Tongue (tissue), 3 donors: Measurements from ENCODE around the gene NETO1. TPM values are rescaled to one million over a fixed set of nuclear protein-coding genes. Genes with fewer than 3 reads are reported as not detected.

Source experiments
- DNase-seq: peaks from one replicate; pipeline ENCODE4 v3.0.0-alpha.2; 2015
- small RNA-seq: library from RNA; depleted of rRNA; stranded (forward); fragments of <200 nt; gene quantifications from one replicate; pipeline ENCODE3, GENCODE V24; 2014; ENCODE audit warnings: low replicate concordance
- total RNA-seq: library from RNA; depleted of rRNA; stranded (reverse); fragments of >200 nt; gene quantifications from one replicate; pipeline ENCODE4 v1.2.3, GENCODE V29; 2014

Gene NETO1
- total RNA-seq, 1 donor from 2014 or later = not detected

DNA sequence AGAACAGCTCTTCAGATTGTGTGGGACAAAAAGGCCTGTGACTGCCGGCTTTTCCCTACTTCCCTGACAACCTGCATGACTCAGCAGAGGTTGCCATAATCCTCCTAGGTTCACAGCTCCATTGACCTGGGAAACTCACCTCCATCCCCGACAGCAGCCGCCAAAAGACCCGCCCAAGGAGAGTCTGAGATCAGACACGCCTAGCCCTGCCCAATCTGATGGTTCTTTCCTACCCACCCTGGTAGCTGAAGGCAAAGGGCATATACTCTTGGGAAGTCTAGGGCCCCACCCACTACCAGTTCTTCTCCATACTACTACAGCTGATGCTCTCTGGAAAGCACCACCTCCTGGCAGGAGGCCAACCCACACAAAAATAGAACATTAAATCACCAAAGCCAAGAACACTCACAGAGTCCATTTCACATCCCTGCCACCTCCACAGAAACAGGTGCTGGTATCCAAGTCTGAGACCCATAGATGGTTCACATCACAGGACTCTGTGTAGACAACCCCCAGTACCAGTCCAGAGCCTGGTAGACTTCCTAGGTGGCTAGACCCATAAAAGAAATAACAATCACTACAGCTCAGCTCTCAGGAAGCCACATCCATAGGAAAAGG lies 140.6 kb downstream of the NETO1 start:
- peak; percentile 77 for DNase-seq

GRCh38 chr18:72726201-72726600 lies 141.6 kb downstream of the NETO1 start:
- DNase-seq = no peak

GRCh38 chr18:72721330-72721729 lies 146.5 kb downstream of the NETO1 start:
- no peak for DNase-seq

- DNase-seq = peak; percentile 29
Measured at GRCh38 chr18:72720116-72720515, 147.7 kb downstream of the NETO1 start.

DNA sequence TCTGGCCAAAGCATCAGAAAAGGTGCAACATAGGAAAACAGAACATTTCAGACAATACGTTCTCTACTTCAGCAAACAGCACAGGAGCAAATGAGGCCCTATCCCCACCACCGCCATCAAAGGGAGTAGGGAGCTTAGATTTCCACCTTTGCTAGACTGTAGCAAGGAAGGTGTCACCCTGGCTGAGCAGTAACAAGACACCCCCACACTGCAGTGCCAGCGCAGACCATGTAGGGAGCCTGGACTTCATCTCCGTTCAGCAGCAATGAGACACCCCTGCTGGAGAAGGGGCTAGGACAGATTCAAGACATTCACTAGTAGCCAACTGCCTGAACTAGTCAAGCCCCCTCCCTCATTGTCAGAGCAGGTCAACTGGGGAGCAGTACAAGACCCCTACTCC lies 163.6 kb downstream of the NETO1 start:
- DNase-seq = no peak

DNA sequence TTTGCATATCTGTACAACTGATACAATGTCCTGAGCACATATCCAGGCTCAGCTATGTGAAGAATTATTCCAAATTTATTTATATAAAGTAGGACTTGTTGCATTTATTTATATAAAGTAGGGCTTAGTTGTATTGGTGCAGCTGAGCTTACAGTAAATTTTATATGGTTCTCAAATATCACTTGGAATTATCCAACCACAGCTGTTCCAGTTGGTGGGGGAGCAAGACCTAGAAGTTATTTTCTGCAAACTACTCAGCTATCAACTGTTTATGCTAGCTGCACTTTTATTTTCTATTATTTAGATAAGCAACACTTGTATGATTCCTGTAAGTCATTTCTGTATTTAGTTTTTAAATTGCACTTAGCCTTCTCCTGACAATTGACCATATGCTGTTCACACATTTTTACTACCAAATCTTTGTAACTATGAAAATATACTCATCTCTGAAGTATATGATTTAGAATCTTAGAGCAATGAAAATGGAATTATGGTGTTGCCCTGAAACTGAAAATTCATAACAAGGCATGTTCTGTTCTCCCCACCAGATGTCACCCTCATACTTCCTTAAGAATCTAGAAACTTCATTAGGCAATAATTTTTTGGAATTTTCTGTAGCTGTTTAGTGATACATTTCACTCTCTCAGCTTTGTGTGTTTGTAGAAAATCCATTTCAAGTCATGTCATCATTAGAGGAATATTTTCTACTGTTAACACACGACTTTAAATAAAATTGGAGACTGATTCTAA lies 166.7 kb downstream of the NETO1 start:
- peak; percentile 65 for DNase-seq

DNA sequence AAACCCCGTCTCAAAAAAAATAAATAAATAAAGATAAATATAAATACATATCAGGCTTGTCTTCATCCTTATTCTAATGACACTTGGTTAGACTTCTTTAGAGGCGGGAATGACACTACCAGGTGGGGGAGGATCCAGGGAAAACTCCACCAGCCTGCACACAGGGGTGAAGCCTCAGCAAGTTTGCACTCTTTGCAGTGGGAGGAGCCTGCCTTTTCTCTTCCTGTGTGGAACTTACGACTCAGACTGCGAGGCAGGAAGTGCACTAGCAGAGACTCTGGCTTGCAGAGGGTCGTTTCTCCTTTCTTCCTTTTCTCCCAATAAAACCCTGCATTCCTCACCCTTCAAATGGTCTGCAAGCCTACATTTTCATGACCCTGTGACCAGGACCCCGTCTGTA lies 170.1 kb downstream of the NETO1 start:
- no peak for DNase-seq

- DNase-seq = no peak
Measured at GRCh38 chr18:72692595-72692994, 175.2 kb downstream of the NETO1 start.

Small RNAs within 50 kb of the gene (small RNA-seq; reads per million reads assigned to genes)
- not detected for gene MIR548AV
- gene RNA5SP460 = 0.45 reads per million, percentile 70 among the genes with 10 or more reads in this experiment
